IPS-18a (cell line): ENCODE results near the gene MPHOSPH10.
A peak's percentile ranks its signal among the peaks of the same experiment; 100 is the strongest.
"Not testable (repeated sequence)": the region's sequence is repeated elsewhere in the genome, so short reads cannot be mapped to it uniquely, and the experiment has no call there.

Experiments
- H3K27ac ChIP-seq: one replicate; pipeline ENCODE4 v1.5.1; 2013; ENCODE audit warnings: low read length
- H3K27me3 ChIP-seq: one replicate; pipeline ENCODE4 v1.6.1; 2013; ENCODE audit warnings: mild to moderate bottlenecking, low read length; ENCODE audit not compliant: control insufficient read depth, insufficient read depth
- H3K36me3 ChIP-seq: one replicate; pipeline ENCODE4 v1.6.1; 2013; ENCODE audit warnings: low read depth, low read length; ENCODE audit not compliant: control insufficient read depth
- H3K4me1 ChIP-seq: one replicate; pipeline ENCODE4 v1.6.1; 2013; ENCODE audit warnings: low read depth, low read length; ENCODE audit not compliant: control insufficient read depth
- H3K4me3 ChIP-seq: one replicate; pipeline ENCODE4 v1.5.1; 2013; ENCODE audit warnings: low read length
- H3K9ac ChIP-seq: one replicate; pipeline ENCODE4 v1.6.1; 2013; ENCODE audit warnings: mild to moderate bottlenecking, low read length, moderate library complexity
- H3K9me3 ChIP-seq: one replicate; pipeline ENCODE4 v1.6.1; 2013; ENCODE audit warnings: low read depth, low read length; ENCODE audit not compliant: control insufficient read depth

Gene MPHOSPH10

GRCh38 chr2:71130152-71130904 is at the start of gene MPHOSPH10, which contains the start of gene MCEE:
MPHOSPH10 (plus strand) TSS chr2:71130634; CDS start chr2:71130666, 32 bp downstream.
MCEE (minus strand) TSS chr2:71130229; CDS start chr2:71130219, 10 bp downstream.
- peak within 1 kb of the TSS; percentile 81 for H3K9ac ChIP-seq
- H3K27ac ChIP-seq, result peak within 1 kb of the TSS; percentile 69
- H3K4me1 ChIP-seq, result peaks cover 7% of the 10 kb centered on the region

GRCh38 chr2:71082402-71083252 is 47.8 kb upstream of the MPHOSPH10 start:
- Histone ChIP-seq H3K4me1 (peaks cover 20% of the 10 kb centered on the region), H3K27ac (no peak overlapping the region), H3K36me3 (peaks cover 8% of the 10 kb centered on the region), H3K4me3 (no peak overlapping the region), H3K27me3 (no peaks in the 10 kb centered on the region), H3K9ac (no peak overlapping the region), H3K9me3 (no peaks in the 10 kb centered on the region)

More at GRCh38 chr2:71130152-71130904, at the start of gene MPHOSPH10, which contains the start of gene MCEE:
- Histone ChIP-seq H3K36me3 (peaks cover 23% of the 10 kb centered on the region), H3K9me3 (no peaks in the 10 kb centered on the region), H3K4me3 (peak within 1 kb of the TSS; percentile 84), H3K27me3 (no peaks in the 10 kb centered on the region)

- not testable (repeated sequence) for H3K4me3 ChIP-seq, H3K36me3 ChIP-seq, H3K27me3 ChIP-seq, H3K27ac ChIP-seq, H3K9ac ChIP-seq, H3K9me3 ChIP-seq
- H3K4me1 ChIP-seq, result peaks cover 20% of the 10 kb centered on the region
Observed at GRCh38 chr2:71083297-71083696, 47.1 kb upstream of the MPHOSPH10 start.

- not testable (repeated sequence) for H3K9me3 ChIP-seq, H3K4me3 ChIP-seq, H3K27ac ChIP-seq, H3K27me3 ChIP-seq, H3K36me3 ChIP-seq, H3K9ac ChIP-seq
- H3K4me1 ChIP-seq, result peaks cover 20% of the 10 kb centered on the region
Observed at GRCh38 chr2:71083752-71084312, 46.6 kb upstream of the MPHOSPH10 start.

GRCh38 chr2:71085325-71086003 is 45.0 kb upstream of the MPHOSPH10 start:
- H3K27ac ChIP-seq, H3K9ac ChIP-seq: not testable (repeated sequence)

DNA sequence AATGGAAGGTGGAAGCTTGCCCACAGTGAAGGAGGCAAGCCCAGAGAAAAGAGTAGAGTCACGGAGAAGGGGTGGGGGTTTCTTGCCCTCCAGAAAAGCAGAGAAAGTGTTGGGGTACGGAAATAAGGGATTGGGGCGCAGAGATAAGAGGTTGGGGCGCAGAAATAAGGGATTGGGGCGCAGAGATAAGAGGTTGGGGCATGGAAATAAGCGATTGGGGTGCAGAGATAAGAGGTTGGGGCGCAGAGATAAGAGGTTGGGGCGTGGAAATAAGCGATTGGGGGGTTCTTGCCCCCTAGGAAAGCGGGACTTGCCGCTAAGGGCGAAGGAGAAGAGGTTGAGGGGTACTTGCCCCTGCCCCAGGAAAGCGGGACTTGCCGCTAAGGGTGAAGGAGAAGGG is 41.0 kb upstream of the MPHOSPH10 start:
- H3K4me1 ChIP-seq, result peaks cover 13% of the 10 kb centered on the region
- not testable (repeated sequence) for H3K27ac ChIP-seq, H3K27me3 ChIP-seq, H3K9me3 ChIP-seq, H3K9ac ChIP-seq, H3K36me3 ChIP-seq, H3K4me3 ChIP-seq

More at GRCh38 chr2:71085325-71086003, 45.0 kb upstream of the MPHOSPH10 start:
- H3K27me3 ChIP-seq, H3K4me3 ChIP-seq, H3K9me3 ChIP-seq, H3K36me3 ChIP-seq: not testable (repeated sequence)
- peaks cover 20% of the 10 kb centered on the region for H3K4me1 ChIP-seq

- H3K27me3 ChIP-seq, H3K9ac ChIP-seq, H3K9me3 ChIP-seq, H3K4me3 ChIP-seq, H3K27ac ChIP-seq, H3K36me3 ChIP-seq, H3K4me1 ChIP-seq: not testable (repeated sequence)
Observed at GRCh38 chr2:71091808-71092207, 38.6 kb upstream of the MPHOSPH10 start.

DNA sequence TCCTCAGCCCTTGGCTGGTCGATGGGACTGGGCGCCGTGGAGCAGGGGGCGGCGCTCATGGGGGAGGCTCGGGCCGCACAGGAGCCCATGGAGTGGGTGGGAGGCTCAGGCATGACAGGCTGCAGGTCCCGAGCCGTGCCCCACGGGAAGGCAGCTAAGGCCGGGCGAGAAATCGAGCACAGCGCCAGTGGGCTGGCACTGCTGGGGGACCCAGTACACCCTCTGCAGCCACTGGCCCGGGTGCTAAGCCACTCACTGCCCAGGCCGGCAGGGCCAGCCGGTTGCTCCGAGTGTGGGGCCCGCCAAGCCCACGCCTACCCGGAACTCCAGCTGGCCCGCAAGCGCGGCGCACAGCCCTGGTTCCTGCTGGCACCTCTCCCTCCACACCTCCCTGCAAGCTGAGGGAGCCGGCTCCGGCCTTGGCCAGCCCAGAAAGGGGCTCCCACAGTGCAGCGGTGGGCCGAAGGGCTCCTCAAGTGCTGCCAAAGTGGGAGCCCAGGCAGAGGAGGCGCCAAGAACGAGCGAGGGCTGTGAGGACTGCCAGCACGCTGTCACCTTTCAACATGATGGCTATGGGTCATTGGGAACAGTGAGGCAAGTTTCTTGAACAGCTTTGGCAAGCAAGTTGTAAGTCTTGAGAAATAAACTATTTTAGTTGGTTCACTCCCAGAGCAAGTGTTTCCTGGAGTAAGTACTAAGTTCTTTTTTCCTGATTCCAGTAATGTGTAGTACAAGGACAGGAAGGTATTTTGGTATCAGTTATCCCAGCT is 37.8 kb upstream of the MPHOSPH10 start:
- not testable (repeated sequence) for H3K27ac ChIP-seq, H3K36me3 ChIP-seq, H3K9me3 ChIP-seq, H3K4me3 ChIP-seq, H3K4me1 ChIP-seq, H3K9ac ChIP-seq, H3K27me3 ChIP-seq

DNA sequence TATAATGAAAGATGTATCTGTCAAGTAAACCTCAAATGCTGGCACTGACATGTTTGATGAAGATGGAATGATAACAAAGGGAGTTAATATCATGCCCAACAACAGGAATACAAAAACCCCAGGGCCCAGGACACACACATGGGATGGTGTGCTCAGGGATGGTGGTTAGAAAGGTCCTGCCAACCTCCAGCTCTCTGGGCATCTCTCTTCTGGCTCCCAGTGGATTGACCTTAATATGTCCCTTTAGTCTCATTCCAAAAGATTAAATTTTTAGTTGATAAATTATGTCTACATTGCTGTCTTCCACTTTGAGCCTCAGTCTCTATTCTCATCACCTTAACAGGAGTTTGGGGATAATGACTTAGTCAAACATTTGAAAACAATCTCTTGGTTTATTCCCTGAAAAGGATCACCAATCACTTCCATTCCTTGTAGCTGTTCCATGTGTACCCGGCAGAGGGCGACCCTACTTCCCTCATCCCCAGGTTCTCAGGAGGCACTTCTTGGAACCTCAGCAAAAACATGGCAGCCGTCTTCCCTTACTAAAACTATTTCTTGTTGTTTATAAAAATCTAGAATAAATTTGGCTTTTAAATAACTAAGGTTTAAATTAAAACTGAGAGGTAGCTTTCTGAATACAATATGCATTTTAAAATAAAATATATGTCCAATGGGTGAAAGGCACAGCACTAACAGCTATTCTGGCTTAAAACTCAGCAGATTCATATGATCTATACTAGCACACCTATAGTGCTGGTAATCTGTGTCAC is 30.1 kb upstream of the MPHOSPH10 start:
- no peak overlapping the region for H3K27ac ChIP-seq
- H3K4me1 ChIP-seq, result peaks cover 3% of the 10 kb centered on the region
- H3K4me3 ChIP-seq, result no peak overlapping the region
- H3K27me3 ChIP-seq, result no peaks in the 10 kb centered on the region
- H3K9ac ChIP-seq, result no peak overlapping the region
- H3K9me3 ChIP-seq, result no peaks in the 10 kb centered on the region
- H3K36me3 ChIP-seq, result no peaks in the 10 kb centered on the region

GRCh38 chr2:71101656-71102055 is 28.8 kb upstream of the MPHOSPH10 start:
- Histone ChIP-seq H3K36me3 (no peaks in the 10 kb centered on the region), H3K27ac (no peak overlapping the region), H3K4me1 (peaks cover 3% of the 10 kb centered on the region), H3K9ac (no peak overlapping the region), H3K27me3 (no peaks in the 10 kb centered on the region), H3K4me3 (no peak overlapping the region), H3K9me3 (no peaks in the 10 kb centered on the region)
